Fibroblast of villous mesenchyme (primary cell): Measurements from ENCODE around the gene SMAD6. TPM values are rescaled to one million over a fixed set of nuclear protein-coding genes. Genes with fewer than 3 reads are reported as not detected.

Experiments
- DNase-seq: peaks from one replicate; pipeline ENCODE4 v3.0.0-alpha.2; 2010; ENCODE audit warnings: low read depth
- H3K4me3 ChIP-seq: 2 replicates; pipeline ENCODE4 v1.5.1; 2011; ENCODE audit warnings: low read depth, mild to moderate bottlenecking, low read length
- CTCF ChIP-seq: IDR thresholded peaks from 2 replicates; pipeline ENCODE4 v1.5.1; 2012; ENCODE audit warnings: low read depth, mild to moderate bottlenecking, low read length; ENCODE audit not compliant: insufficient read depth
- total RNA-seq: library from RNA; depleted of rRNA; stranded (reverse); fragments of >200 nt; gene quantifications from 2 replicates; pipeline ENCODE4 v1.2.3, GENCODE V29; 2012

Gene SMAD6
- total RNA-seq, 1 donor = 3.0 TPM

- no peak overlapping the region for H3K4me3 ChIP-seq
- DNase-seq = peak; percentile 82
- no peak for TF ChIP-seq CTCF
Observed at GRCh38 chr15:66747886-66748707, 46.1 kb downstream of the SMAD6 start.

- no peak for TF ChIP-seq CTCF
- no peak for DNase-seq
- no peak overlapping the region for H3K4me3 ChIP-seq
Observed at GRCh38 chr15:66748708-66749035, 46.6 kb downstream of the SMAD6 start.

GRCh38 chr15:66749841-66750575 is 48.0 kb downstream of the SMAD6 start:
- no peak for TF ChIP-seq CTCF

GRCh38 chr15:66750609-66751008 is 48.6 kb downstream of the SMAD6 start:
- DNase-seq = no peak
- H3K4me3 ChIP-seq = no peak overlapping the region
- TF ChIP-seq CTCF = no peak

More at GRCh38 chr15:66749841-66750575, 48.0 kb downstream of the SMAD6 start:
- H3K4me3 ChIP-seq = no peak overlapping the region
- no peak for DNase-seq

GRCh38 chr15:66751579-66751978 is 49.5 kb downstream of the SMAD6 start:
- TF ChIP-seq CTCF = no peak
- DNase-seq = no peak
- no peak overlapping the region for H3K4me3 ChIP-seq

- no peak overlapping the region for H3K4me3 ChIP-seq
- no peak for DNase-seq
- no peak for TF ChIP-seq CTCF
Observed at GRCh38 chr15:66752078-66752477, 50.0 kb downstream of the SMAD6 start.
